K562 (cell line): ENCODE data around the gene SCRG1. TPM values are rescaled to one million over a fixed set of nuclear protein-coding genes. Genes with fewer than 3 reads are reported as not detected.

Experiments
- HDAC1 ChIP-seq, 2 experiments: fragments of 450-650 bp; IDR thresholded peaks; 2 replicates each; pipeline ENCODE4 v1.6.1; 2016 to 2017; ENCODE audit warnings: inconsistent platforms in 1 of 2, mild to moderate bottlenecking in 1 of 2, moderate library complexity in 1 of 2
- HMG20A ChIP-seq: fragments of 450-650 bp; formaldehyde crosslinking; conservative IDR thresholded peaks from 2 replicates; pipeline ENCODE4 v1.4.0; 2020; ENCODE audit warnings: mild to moderate bottlenecking, mixed read lengths
- MAZ ChIP-seq, 2 experiments: fragments of 450-650 bp in 1 of 2; sonication (generic) in 1 of 2; formaldehyde crosslinking; IDR thresholded peaks in 1 of 2; conservative IDR thresholded peaks in 1 of 2; 2 replicates each; pipeline versions ENCODE4 v1.4.0 to v1.5.0; 2020; ENCODE audit warnings: mild to moderate bottlenecking in 1 of 2, missing genetic modification reagents in 1 of 2
- MCM3 ChIP-seq: fragments of 450-650 bp; IDR thresholded peaks from 2 replicates; pipeline ENCODE4 v1.6.1; 2016
- MCM5 ChIP-seq: fragments of 450-650 bp; IDR thresholded peaks from 2 replicates; pipeline ENCODE4 v1.6.1; 2016; ENCODE audit warnings: low read depth
- MEF2D ChIP-seq: conservative IDR thresholded peaks from 2 replicates; pipeline ENCODE4 v1.6.1; 2016; ENCODE audit warnings: low read depth, missing genetic modification characterization, missing compliant biosample characterization
- MTA1 ChIP-seq: fragments of 450-650 bp; IDR thresholded peaks from 2 replicates; pipeline ENCODE4 v1.6.1; 2017; ENCODE audit warnings: borderline replicate concordance
- POLR2A ChIP-seq: fragments of 450-650 bp; conservative IDR thresholded peaks from 2 replicates; pipeline ENCODE4 v1.6.1; 2016
- POLR2B ChIP-seq: fragments of 450-650 bp; IDR thresholded peaks from 2 replicates; pipeline ENCODE4 v1.6.1; 2018; ENCODE audit warnings: low read depth; ENCODE audit not compliant: partially characterized antibody
- RBM39 ChIP-seq: fragments of 200-400 bp; formaldehyde crosslinking; optimal IDR thresholded peaks from 2 replicates; pipeline ENCODE3; 2018; ENCODE audit warnings: low read depth, low read length
- SNRNP70 ChIP-seq: fragments of 200-400 bp; formaldehyde crosslinking; optimal IDR thresholded peaks from 2 replicates; pipeline ENCODE3; 2017; ENCODE audit warnings: low read depth, low read length
- SRSF1 ChIP-seq: fragments of 200-400 bp; formaldehyde crosslinking; IDR thresholded peaks from 2 replicates; pipeline ENCODE4 v1.6.1; 2017; ENCODE audit warnings: mild to moderate bottlenecking, low read depth, low read length, moderate library complexity
- TAF7 ChIP-seq: fragments of 450-650 bp; IDR thresholded peaks from 2 replicates; pipeline ENCODE4 v1.6.1; 2016; ENCODE audit warnings: missing genetic modification characterization, missing compliant biosample characterization
- ZNF282 ChIP-seq: sonication (generic); formaldehyde crosslinking; IDR thresholded peaks from 2 replicates; pipeline ENCODE4 v1.8.1; 2023; ENCODE audit warnings: missing genetic modification reagents
- ZNF436 ChIP-seq: fragments of 250-450, 450-650 bp; sonication (Bioruptor Pico); formaldehyde crosslinking; IDR thresholded peaks from 2 replicates; pipeline ENCODE4 v1.7.0; 2020; ENCODE audit warnings: mild to moderate bottlenecking
- polyA plus RNA-seq, 8 experiments: library from polyadenylated mRNA; depleted of rRNA in 4 of 8; stranded (reverse) in 5 of 8; unstranded in 3 of 8; fragments of >200 nt; fragmentation: Nextera tagmentation in 2 of 8; fragmentation: Illumina TruSeq in 1 of 8; extraction: Ambion mirVana in 2 of 8; extraction: Trizol in 1 of 8; gene quantifications; 2 replicates each; pipeline versions ENCODE4 v1.2.1 to v1.2.3, GENCODE V29; 2011 to 2014; ENCODE audit warnings: inconsistent platforms in 1 of 8, missing spikeins in 1 of 8
- total RNA-seq, 7 experiments: library from RNA; depleted of rRNA in 6 of 7; stranded (reverse); fragments of >200 nt in 6 of 7; fragmentation: Illumina TruSeq in 2 of 7; extraction: Trizol in 2 of 7; gene quantifications; 2 replicates each; pipeline versions ENCODE4 v1.2.1 to v1.2.3, GENCODE V29; 2011 to 2021; ENCODE audit warnings: low replicate concordance in 1 of 7
- TF ChIP-seq, protein P1 (sequence below): sonication (generic); formaldehyde crosslinking; IDR thresholded peaks from 2 replicates; pipeline ENCODE4 v1.8.1; 2023; ENCODE audit warnings: missing genetic modification reagents, mild to moderate bottlenecking, borderline replicate concordance
- TF ChIP-seq, protein P2 (sequence below): fragments of 450-650 bp; IDR thresholded peaks from 2 replicates; pipeline ENCODE4 v1.7.0; 2016; ENCODE audit warnings: borderline replicate concordance
- TF ChIP-seq, protein P3 (sequence below): IDR thresholded peaks from 2 replicates; pipeline ENCODE4 v1.6.1; 2011; ENCODE audit not compliant: insufficient read length; ENCODE audit errors: extremely low read depth
- TF ChIP-seq, protein P4 (sequence below): fragments of 450-650 bp; IDR thresholded peaks from 2 replicates; pipeline ENCODE4 v1.6.1; 2016; ENCODE audit warnings: mild to moderate bottlenecking

SCRG1 gene
- total and polyA plus RNA-seq, 9 of the 15 experiments (the other 6 are each of a cell fraction or from before 2014, with no cell fraction given), result 0.01 TPM; not detected in 7

DNA sequence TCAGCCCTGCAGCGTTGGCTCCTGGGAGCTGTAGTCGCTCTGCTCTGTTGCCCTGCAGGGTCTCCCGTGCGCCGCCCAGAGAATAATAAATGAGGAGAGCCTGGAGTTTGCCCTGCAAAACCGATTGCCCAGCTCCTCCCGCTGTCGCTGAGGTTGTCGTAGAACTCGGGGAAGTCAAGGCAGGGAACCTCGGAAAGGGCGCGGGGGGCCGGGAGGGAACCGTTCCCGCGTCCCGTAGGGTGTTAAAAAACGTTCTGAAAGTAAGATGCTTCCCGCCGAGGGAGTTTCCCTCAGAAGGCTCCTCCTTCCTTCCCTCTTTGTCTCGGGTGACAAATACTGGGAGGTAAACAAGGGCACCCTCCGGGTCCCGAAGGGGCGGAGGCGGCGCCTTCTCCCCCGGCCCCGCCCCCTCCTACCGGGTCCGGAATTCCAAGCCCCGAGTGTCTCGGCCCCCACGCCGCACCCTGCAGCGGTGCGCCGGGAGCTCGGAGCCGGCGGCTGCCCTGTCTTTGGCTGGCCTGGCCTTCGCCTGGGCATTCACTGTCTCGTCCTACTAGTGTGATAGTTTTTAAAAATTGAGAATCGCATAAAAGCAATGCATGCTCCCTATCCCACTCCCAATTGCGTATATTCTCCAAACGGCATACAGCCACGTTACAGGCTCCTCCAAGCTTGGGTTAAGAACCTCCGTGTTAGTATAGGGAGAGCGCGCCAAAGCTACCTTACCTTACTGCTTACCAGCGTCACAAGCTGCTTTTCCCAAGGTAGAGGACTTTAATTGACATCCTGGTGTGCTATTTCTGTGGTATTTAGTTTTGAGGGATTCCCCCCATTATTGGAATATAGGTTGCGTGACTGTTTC, 63.8 kb downstream of the SCRG1 start (continued):
- TF ChIP-seq HDAC1 (IDR thresholded peaks at IDR 0.05), result peak in 1 of 2 experiments; percentile 73; a peak in 2 of 4 replicates
- TF ChIP-seq, protein P1, sequence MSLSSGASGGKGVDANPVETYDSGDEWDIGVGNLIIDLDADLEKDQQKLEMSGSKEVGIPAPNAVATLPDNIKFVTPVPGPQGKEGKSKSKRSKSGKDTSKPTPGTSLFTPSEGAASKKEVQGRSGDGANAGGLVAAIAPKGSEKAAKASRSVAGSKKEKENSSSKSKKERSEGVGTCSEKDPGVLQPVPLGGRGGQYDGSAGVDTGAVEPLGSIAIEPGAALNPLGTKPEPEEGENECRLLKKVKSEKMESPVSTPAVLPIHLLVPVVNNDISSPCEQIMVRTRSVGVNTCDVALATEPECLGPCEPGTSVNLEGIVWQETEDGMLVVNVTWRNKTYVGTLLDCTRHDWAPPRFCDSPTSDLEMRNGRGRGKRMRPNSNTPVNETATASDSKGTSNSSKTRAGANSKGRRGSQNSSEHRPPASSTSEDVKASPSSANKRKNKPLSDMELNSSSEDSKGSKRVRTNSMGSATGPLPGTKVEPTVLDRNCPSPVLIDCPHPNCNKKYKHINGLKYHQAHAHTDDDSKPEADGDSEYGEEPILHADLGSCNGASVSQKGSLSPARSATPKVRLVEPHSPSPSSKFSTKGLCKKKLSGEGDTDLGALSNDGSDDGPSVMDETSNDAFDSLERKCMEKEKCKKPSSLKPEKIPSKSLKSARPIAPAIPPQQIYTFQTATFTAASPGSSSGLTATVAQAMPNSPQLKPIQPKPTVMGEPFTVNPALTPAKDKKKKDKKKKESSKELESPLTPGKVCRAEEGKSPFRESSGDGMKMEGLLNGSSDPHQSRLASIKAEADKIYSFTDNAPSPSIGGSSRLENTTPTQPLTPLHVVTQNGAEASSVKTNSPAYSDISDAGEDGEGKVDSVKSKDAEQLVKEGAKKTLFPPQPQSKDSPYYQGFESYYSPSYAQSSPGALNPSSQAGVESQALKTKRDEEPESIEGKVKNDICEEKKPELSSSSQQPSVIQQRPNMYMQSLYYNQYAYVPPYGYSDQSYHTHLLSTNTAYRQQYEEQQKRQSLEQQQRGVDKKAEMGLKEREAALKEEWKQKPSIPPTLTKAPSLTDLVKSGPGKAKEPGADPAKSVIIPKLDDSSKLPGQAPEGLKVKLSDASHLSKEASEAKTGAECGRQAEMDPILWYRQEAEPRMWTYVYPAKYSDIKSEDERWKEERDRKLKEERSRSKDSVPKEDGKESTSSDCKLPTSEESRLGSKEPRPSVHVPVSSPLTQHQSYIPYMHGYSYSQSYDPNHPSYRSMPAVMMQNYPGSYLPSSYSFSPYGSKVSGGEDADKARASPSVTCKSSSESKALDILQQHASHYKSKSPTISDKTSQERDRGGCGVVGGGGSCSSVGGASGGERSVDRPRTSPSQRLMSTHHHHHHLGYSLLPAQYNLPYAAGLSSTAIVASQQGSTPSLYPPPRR, result no peak
- no peak for TF ChIP-seq MEF2D
- TF ChIP-seq POLR2A, result peak; percentile 94
- no peak for TF ChIP-seq SRSF1
- TF ChIP-seq, protein P2, sequence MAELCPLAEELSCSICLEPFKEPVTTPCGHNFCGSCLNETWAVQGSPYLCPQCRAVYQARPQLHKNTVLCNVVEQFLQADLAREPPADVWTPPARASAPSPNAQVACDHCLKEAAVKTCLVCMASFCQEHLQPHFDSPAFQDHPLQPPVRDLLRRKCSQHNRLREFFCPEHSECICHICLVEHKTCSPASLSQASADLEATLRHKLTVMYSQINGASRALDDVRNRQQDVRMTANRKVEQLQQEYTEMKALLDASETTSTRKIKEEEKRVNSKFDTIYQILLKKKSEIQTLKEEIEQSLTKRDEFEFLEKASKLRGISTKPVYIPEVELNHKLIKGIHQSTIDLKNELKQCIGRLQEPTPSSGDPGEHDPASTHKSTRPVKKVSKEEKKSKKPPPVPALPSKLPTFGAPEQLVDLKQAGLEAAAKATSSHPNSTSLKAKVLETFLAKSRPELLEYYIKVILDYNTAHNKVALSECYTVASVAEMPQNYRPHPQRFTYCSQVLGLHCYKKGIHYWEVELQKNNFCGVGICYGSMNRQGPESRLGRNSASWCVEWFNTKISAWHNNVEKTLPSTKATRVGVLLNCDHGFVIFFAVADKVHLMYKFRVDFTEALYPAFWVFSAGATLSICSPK, result no peak
- TF ChIP-seq, protein P3, sequence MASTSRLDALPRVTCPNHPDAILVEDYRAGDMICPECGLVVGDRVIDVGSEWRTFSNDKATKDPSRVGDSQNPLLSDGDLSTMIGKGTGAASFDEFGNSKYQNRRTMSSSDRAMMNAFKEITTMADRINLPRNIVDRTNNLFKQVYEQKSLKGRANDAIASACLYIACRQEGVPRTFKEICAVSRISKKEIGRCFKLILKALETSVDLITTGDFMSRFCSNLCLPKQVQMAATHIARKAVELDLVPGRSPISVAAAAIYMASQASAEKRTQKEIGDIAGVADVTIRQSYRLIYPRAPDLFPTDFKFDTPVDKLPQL, result no peak
- no peak for TF ChIP-seq HMG20A (CRISPR knock-in tag)
- TF ChIP-seq MTA1, result no peak
- TF ChIP-seq MCM3, result no peak
- no peak for TF ChIP-seq ZNF436 (CRISPR knock-in tag)
- TF ChIP-seq ZNF282 (CRISPR knock-in tag), result no peak
- TF ChIP-seq RBM39, result peak; percentile 52
- peak; percentile 22 to 97; a peak in 2 of 4 replicates for TF ChIP-seq MAZ (CRISPR knock-in tag; conservative IDR thresholded peaks at IDR 0.05 in 1 of 2, IDR thresholded peaks at IDR 0.05 in 1 of 2)
- TF ChIP-seq, protein P4, sequence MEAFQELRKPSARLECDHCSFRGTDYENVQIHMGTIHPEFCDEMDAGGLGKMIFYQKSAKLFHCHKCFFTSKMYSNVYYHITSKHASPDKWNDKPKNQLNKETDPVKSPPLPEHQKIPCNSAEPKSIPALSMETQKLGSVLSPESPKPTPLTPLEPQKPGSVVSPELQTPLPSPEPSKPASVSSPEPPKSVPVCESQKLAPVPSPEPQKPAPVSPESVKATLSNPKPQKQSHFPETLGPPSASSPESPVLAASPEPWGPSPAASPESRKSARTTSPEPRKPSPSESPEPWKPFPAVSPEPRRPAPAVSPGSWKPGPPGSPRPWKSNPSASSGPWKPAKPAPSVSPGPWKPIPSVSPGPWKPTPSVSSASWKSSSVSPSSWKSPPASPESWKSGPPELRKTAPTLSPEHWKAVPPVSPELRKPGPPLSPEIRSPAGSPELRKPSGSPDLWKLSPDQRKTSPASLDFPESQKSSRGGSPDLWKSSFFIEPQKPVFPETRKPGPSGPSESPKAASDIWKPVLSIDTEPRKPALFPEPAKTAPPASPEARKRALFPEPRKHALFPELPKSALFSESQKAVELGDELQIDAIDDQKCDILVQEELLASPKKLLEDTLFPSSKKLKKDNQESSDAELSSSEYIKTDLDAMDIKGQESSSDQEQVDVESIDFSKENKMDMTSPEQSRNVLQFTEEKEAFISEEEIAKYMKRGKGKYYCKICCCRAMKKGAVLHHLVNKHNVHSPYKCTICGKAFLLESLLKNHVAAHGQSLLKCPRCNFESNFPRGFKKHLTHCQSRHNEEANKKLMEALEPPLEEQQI, result peak; percentile 26; the same call in 1 of the 2 replicates
- TF ChIP-seq POLR2B, result peak; percentile 87
- TF ChIP-seq TAF7, result peak; percentile 76
- no peak for TF ChIP-seq SNRNP70
- no peak for TF ChIP-seq MCM5
